Measurements from ENCODE around the gene ARHGAP18.

DNA sequence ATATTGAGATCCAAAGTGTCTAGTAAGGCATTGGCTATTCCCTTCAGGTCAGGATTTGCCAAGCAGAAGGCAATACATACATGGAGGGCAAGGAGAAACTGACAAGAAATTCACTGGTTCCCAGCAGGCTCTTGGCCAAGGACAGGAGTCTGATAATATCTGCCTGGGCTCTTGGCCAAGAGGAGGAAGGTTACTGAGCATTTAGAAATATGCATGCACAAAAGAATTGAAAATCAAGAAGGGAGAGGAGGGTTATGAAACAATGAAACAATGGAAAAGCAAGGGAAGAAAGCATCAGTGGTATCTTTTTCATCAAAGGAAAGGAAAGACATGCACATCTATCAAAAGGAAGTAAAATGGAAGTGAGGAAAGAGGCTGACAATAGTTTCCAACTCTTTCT, 42.4 kb downstream of the ARHGAP18 start:
- TF ChIP-seq, protein P1, sequence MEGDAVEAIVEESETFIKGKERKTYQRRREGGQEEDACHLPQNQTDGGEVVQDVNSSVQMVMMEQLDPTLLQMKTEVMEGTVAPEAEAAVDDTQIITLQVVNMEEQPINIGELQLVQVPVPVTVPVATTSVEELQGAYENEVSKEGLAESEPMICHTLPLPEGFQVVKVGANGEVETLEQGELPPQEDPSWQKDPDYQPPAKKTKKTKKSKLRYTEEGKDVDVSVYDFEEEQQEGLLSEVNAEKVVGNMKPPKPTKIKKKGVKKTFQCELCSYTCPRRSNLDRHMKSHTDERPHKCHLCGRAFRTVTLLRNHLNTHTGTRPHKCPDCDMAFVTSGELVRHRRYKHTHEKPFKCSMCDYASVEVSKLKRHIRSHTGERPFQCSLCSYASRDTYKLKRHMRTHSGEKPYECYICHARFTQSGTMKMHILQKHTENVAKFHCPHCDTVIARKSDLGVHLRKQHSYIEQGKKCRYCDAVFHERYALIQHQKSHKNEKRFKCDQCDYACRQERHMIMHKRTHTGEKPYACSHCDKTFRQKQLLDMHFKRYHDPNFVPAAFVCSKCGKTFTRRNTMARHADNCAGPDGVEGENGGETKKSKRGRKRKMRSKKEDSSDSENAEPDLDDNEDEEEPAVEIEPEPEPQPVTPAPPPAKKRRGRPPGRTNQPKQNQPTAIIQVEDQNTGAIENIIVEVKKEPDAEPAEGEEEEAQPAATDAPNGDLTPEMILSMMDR (IDR thresholded peaks at IDR 0.05) = no peak
- no peak for TF ChIP-seq POLR2A (IDR thresholded peaks at IDR 0.05)

Data from lower leg skin (tissue), 3 donors.